Pancreas (tissue), 10 donors: ENCODE results near the gene DUSP22. TPM values are rescaled to one million over a fixed set of nuclear protein-coding genes. Genes with fewer than 3 reads are reported as not detected.
A peak's percentile ranks its signal among the peaks of the same experiment; 100 is the strongest.

ENCODE experiments used
- ATAC-seq, 4 donors: fragments of 200-7000 bp; cut with Tn5 transposase; one replicate each; pipeline versions ENCODE4 v1.8.0 to v1.9.1; 2020; ENCODE audit warnings: mild to moderate bottlenecking in 4 of 4, moderate library complexity in 4 of 4
- DNase-seq, 6 donors: peaks; one replicate each; pipeline ENCODE4 v3.0.0-alpha.2; 2020
- FAIRE-seq: peaks from 2 replicates; lab custom pipeline; 2012; peaks lifted over from hg19 to GRCh38; lab: Jason Lieb, UNC
- H3K27ac ChIP-seq, 4 donors: fragments of 200-600 bp; sonication (generic); 1 replicate in 3 of 4; 2 replicates in 1 of 4; pipeline versions ENCODE4 v1.5.0 to v1.8.0; 2020
- H3K27me3 ChIP-seq, 4 donors: fragments of 200-600 bp; one replicate each; pipeline ENCODE4 v1.8.0; 2021
- H3K36me3 ChIP-seq, 3 donors: fragments of 200-600 bp; sonication (generic) in 1 of 3; one replicate each; pipeline versions ENCODE4 v1.5.0 to v1.8.0; 2020 to 2021
- H3K4me1 ChIP-seq, 3 donors: fragments of 200-600 bp; one replicate each; pipeline ENCODE4 v1.8.0; 2021
- H3K4me3 ChIP-seq, 4 donors: fragments of 200-600 bp; sonication (generic) in 2 of 4; one replicate each; pipeline versions ENCODE4 v1.5.0 to v1.8.0; 2020 to 2021
- H3K9me3 ChIP-seq, 4 donors: fragments of 200-600 bp; one replicate each; pipeline ENCODE4 v1.8.0; 2021
- CTCF ChIP-seq, 4 donors: fragments of 200-600 bp; sonication (generic) in 3 of 4; IDR thresholded peaks; one replicate each; pipeline versions ENCODE4 v1.5.0 to v1.8.0; 2021; ENCODE audit warnings: antibody characterized with exemption in 4 of 4
- WGBS, 2 donors: extraction: QIAGEN DNeasy Blood & Tissue Kit; methylation state at CpG; one replicate each; pipeline ENCODE4 v1.1.7; 2013; 5-methylcytosine and 5-hydroxymethylcytosine counted together
- intact Hi-C, 3 donors: fragments of 100-400 bp; cut with DNase I; formaldehyde crosslinking; loops; one replicate each; pipeline versions ENCODE4 v1.11.1 to v1.14.2; 2022
- polyA plus RNA-seq, 2 donors: library from polyadenylated mRNA; stranded (reverse); fragments of 200-250 nt; gene quantifications; one replicate each; pipeline ENCODE4 v1.2.3, GENCODE V29; 2013
- total RNA-seq, 6 donors: library from RNA; stranded (reverse); fragmentation: NEBNext Ultra II Directional in 4 of 6; extraction: Animal tissue kit (Norgen Biotek cat#: 25700) in 4 of 6; gene quantifications; one replicate each; pipeline versions ENCODE4 v1.2.1 to v1.2.4, GENCODE V29; 2021 to 2023
- donor health status: healthy with polysubstance abuse.
- donor health status: DM: no; HTN: no; CAD: no; lungs with moderate emphysema.
- donor health status: DM: no; HTN: no; CAD: no.
- donor health status: control.
- donor health status: control.
- donor health status: Bipolar disorder and iron deficiency.
- donor health status: DM: yes; HTN: yes; CAD: no.
- donor health status: DM: no; HTN: no; CAD: no.
- donor health status: DM: no; HTN: no; CAD: no.
- donor health status: DM: yes; HTN: yes; CAD: no.

Gene DUSP22
- total and polyA plus RNA-seq, 8 donors: 16.4 to 32.9 (median 24.6) TPM

DNA sequence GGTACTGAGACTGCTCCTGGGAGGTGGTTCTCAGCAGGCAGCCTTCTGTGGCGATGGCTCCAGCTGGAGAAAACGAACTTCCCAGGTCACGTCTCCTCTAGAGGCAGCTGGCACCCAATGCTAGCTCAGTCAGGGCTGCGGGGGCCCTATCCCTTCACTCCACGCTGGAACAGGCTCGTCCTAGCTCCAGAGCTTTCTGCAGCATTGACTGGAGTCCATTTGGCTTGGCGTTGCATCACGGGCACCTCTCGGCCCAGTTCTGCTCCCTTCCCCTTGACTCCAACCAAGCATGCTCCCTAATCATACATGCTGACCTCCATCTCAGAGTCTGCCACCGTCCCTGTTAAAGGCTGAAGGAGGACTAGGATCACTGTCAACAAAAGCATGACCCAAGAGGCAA is 93.3 kb downstream of the DUSP22 start:
- ATAC-seq (no peak), FAIRE-seq (no peak), DNase-seq (no peak)
- Histone ChIP-seq H3K27me3 (peaks cover 0 to 17% (median 8%) of the 10 kb centered on the region in 4 donors), H3K9me3 (no peaks in the 10 kb centered on the region), H3K27ac (no peak overlapping the region), H3K4me3 (no peak overlapping the region), H3K36me3 (no peaks in the 10 kb centered on the region), H3K4me1 (no peaks in the 10 kb centered on the region)
- intact Hi-C loops: no loop called here
- no peak for TF ChIP-seq CTCF (IDR thresholded peaks at IDR 0.05)
- WGBS, 2 donors: 69 to 77% methylated on average over 10 of the region's 10 CpGs

DNA sequence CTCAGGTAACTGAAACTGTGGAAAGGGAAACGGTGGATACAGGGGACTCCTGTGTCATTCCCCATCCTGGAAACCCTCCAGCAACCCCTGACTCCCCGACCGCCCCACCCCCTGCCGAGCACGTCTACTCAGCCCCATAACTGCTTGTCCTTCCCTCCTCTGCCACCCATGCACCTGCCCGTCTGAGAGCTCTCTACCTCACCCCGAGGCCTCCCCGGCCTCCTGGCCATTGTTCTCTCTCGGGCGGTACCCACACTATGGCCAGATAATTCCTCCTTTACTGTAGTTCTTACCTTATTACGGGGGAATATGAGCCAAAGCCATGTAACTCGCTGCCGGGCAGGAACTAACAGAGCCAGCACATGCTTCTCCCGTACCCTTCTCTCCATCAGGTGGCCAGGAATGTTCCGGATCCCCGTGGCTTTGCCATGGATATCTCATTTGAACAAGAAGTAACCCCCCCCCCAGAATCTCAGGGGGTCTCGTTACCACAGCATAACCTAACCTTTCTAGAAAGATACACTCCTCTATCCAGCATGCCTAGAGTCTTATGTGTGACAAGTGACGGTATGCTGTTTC is 94.5 kb downstream of the DUSP22 start:
- Histone ChIP-seq H3K9me3 (no peaks in the 10 kb centered on the region), H3K4me3 (no peak overlapping the region), H3K36me3 (no peaks in the 10 kb centered on the region), H3K27me3 (peaks cover 0 to 28% (median 9%) of the 10 kb centered on the region in 4 donors), H3K27ac (no peak overlapping the region), H3K4me1 (peaks cover 0 to 3% (median 0%) of the 10 kb centered on the region in 3 donors)
- DNase-seq (no peak), ATAC-seq (no peak), FAIRE-seq (no peak)
- no peak for TF ChIP-seq CTCF (IDR thresholded peaks at IDR 0.05)
- intact Hi-C loops: no loop called here
- WGBS, 2 donors: 69 to 82% methylated on average over 18 of the region's 18 CpGs

DNA sequence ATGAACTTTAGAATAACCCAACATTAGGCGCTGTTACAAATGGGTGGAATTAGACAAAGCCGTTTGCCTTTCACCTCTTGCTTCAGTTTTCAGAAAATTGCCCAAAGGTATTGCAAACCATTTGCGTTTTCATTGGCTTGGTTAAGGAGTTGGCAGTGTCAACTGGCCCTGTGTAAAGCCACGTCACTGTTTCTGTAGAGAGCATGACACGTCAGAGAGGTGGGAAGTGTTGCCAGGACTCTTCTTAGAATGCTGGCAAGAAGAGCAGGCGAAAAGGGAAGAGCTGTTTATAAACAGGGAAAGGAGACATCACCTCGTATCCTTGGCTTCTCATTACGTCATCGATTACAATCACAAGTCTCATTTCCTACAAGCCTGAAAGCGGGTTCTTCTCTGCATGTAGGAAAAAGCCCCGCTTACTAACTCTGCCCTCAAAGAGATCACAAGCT is 95.0 kb downstream of the DUSP22 start:
- DNase-seq (no peak), FAIRE-seq (no peak), ATAC-seq (peak in 1 of 4 donors; percentile 31)
- WGBS, 2 donors: 56 to 65% methylated on average over 11 of the region's 11 CpGs
- H3K9me3 ChIP-seq: no peaks in the 10 kb centered on the region
- TF ChIP-seq CTCF (IDR thresholded peaks at IDR 0.05): no peak
- intact Hi-C loops: no loop called here
- no peak overlapping the region for H3K4me3 ChIP-seq
- H3K36me3 ChIP-seq: no peaks in the 10 kb centered on the region
- no peak overlapping the region for H3K27ac ChIP-seq
- peaks cover 0 to 34% (median 11%) of the 10 kb centered on the region in 4 donors for H3K27me3 ChIP-seq
- peaks cover 0 to 8% (median 0%) of the 10 kb centered on the region in 3 donors for H3K4me1 ChIP-seq

DNA sequence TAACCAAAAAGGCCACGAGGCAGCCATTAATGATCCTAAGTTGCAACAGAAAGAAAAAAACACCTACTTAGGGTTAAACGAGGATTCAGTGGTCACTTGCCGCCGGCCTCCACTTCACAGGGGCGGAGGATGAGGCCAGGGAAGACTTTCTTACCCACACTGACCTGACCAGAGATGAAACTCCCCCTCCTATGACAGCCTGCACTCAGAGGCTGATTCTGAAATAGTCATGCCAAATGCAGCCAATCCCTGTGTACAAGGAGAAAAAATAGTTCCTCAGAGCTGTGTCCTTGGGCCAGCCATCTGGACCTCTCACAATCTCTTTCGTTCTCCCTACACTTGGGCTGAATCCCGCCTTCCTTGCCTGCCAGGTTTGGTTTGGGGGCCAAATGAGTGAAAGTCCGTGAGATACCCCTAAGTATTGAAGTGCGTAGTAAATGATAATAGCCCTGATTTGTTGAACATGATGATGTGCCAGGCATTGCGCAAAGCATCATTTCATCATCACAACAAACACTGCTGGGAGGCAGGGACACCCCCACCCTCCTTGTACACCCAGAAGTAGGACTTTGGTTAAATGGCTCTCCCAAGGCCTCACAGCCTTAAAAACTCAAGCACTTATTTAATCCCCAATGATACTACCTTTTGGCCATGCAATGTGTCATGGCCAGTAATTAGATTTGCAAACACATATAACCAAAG is 96.1 kb downstream of the DUSP22 start:
- Histone ChIP-seq H3K27ac (no peak overlapping the region), H3K4me3 (no peak overlapping the region), H3K4me1 (peaks cover 0 to 12% (median 0%) of the 10 kb centered on the region in 3 donors), H3K36me3 (no peaks in the 10 kb centered on the region), H3K9me3 (no peaks in the 10 kb centered on the region), H3K27me3 (peaks cover 0 to 42% (median 12%) of the 10 kb centered on the region in 4 donors)
- DNase-seq (no peak), FAIRE-seq (no peak), ATAC-seq (no peak)
- intact Hi-C loops: no loop called here
- no peak for TF ChIP-seq CTCF (IDR thresholded peaks at IDR 0.05)
- 61 to 67% methylated on average over 10 of the region's 10 CpGs for WGBS, 2 donors

GRCh38 chr6:389143-389542 is 96.9 kb downstream of the DUSP22 start:
- no peak overlapping the region for H3K27ac ChIP-seq
- no peaks in the 10 kb centered on the region for H3K9me3 ChIP-seq
- H3K4me3 ChIP-seq: no peak overlapping the region
- 39 to 49% methylated on average over 7 of the region's 7 CpGs for WGBS, 2 donors
- peaks cover 0 to 45% (median 12%) of the 10 kb centered on the region in 4 donors for H3K27me3 ChIP-seq
- TF ChIP-seq CTCF (IDR thresholded peaks at IDR 0.05): no peak
- DNase-seq (no peak), ATAC-seq (no peak), FAIRE-seq (no peak)
- intact Hi-C loops: no loop called here
- no peaks in the 10 kb centered on the region for H3K36me3 ChIP-seq
- H3K4me1 ChIP-seq: peaks cover 0 to 12% (median 0%) of the 10 kb centered on the region in 3 donors
